ENCODE measurements around the gene PTK6. TPM values are rescaled to one million over a fixed set of nuclear protein-coding genes. Genes with fewer than 3 reads are reported as not detected.
A peak's percentile ranks its signal among the peaks of the same experiment; 100 is the strongest.

The PTK6 gene
- total and polyA plus RNA-seq, 2 donors (not counting 1 experiment from before 2014, with no cell fraction given) = 0.86 to 2.3 TPM

DNA sequence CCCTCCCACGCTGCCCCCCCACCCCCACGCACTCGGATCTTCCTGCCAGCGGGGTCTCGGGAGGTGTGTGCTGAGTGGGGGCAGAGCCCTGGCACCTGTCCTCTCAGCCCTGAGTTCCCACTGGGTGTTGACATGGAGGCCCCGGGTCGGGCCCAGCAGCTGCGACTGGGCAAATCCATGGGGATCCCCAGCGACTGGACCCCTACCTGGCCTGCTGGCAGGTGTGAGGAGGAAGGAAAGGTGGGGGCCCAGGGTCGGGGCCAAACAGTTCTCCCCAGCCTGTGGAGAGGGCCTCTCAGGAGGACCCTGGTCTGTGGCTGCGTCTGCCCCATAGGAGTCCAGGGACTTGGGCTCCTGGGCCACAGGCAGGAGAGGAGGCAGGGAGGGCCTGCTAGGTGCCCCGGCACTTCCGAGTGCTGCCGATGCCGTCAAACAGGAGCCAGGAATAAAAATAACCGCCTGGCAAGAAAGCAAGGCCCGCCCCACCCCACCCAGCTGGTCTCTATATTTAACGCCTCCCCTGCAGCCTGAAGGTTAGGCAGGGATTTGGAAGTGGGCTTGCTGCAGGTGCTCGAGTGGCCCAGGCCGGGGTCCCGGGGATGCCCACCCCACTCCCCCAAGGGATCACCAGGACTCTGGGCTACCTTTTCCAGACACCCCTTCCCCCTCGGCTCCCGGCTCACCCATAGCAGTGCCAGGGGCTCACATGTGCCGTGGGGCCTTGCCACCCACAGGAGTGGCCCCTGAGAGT, 36.9 kb downstream of the PTK6 start:
- no peak for DNase-seq
- peaks cover 23% of the 10 kb centered on the region for H3K27me3 Mint-ChIP-seq
- TF ChIP-seq EZH2 (IDR thresholded peaks at IDR 0.05; ENCODE audit: borderline replicate concordance, insufficient read depth, low read depth, low read length, poor library complexity, severe bottlenecking) = no peak

DNA sequence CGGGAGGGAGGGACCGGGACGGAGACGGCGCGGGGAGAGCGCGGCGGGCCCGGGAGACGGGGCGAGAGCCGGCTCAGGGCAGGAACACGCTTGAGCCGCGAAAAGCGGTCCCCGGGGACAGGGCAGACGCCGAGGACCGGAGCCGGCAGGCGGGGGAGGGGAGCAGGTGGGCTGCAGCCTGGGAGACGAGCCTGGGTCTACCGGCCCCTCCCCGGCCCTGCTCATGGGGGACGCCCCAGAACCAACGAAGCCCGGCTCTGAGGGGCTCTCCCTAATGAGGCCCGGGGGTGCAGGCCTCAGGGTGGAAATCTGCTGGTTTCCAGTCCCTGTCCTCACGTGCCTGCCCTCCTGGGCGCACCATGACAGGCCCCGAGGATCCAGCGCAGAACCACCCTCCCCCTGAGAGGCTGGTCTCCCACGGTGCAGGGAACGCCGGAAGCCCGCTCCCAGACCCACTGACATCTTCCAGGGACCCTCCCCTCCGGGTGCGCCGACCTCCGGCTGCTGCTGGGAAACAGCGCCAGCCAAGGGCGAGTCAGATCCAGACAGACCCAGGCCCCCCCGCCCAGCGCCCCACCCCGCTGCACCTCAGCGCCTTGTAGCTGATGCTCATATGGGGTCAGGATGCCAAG, 37.7 kb downstream of the PTK6 start:
- Histone ChIP-seq H3K79me2 (ENCODE audit: control insufficient read depth, insufficient read depth, low read length) (no peaks in the 10 kb centered on the region), H3K4me1 (ENCODE audit: control insufficient read depth in 2 of 2, insufficient read depth in 2 of 2, low read length in 2 of 2) (peaks cover 19 to 26% of the 10 kb centered on the region in 2 donors), H3K4me3 (ENCODE audit: control extremely low read depth in 1 of 5, extremely low read depth in 1 of 5, insufficient read depth in 1 of 5, low read depth in 2 of 5, low read length in 4 of 5) (peak overlapping the region in 4 of 5 experiments; percentile 29 to 55 (median 50)), H3K4me2 (replicated peaks; ENCODE audit: low read depth, low read length, poor library complexity, severe bottlenecking) (peak overlapping the region; percentile 84), H4K20me1 (ENCODE audit: control insufficient read depth, insufficient read depth, low read length, poor library complexity, severe bottlenecking) (no peaks in the 10 kb centered on the region), H2AFZ (ENCODE audit: insufficient read depth, low read depth, low read length, poor library complexity, severe bottlenecking) (peak overlapping the region; percentile 46), H3K27ac (ENCODE audit: low read length in 2 of 2) (no peak overlapping the region), H3K9ac (ENCODE audit: low read length) (peak overlapping the region; percentile 47), H3K9me3 (ENCODE audit: control extremely low read depth in 1 of 3, control insufficient read depth in 2 of 3, insufficient read depth in 1 of 3, low read length in 2 of 3) (peaks cover 0 to 19% (median 0%) of the 10 kb centered on the region in 3 donors), H3K36me3 (replicated peaks in 1 of 2; ENCODE audit: control extremely low read depth in 1 of 2, control insufficient read depth in 1 of 2, extremely low read depth in 1 of 2, insufficient read depth in 2 of 2, low read length in 1 of 2) (no peaks in the 10 kb centered on the region), H3K27me3 (replicated peaks in 1 of 4; ENCODE audit: control extremely low read depth in 1 of 4, control insufficient read depth in 3 of 4, insufficient read depth in 4 of 4, low read length in 3 of 4) (peaks cover 0 to 53% (median 16%) of the 10 kb centered on the region in 4 experiments)
- Mint-ChIP-seq H3K27ac (no peak overlapping the region), H3K27me3 (peaks cover 18% of the 10 kb centered on the region), H3K4me1 (peaks cover 7% of the 10 kb centered on the region), H3K4me3 (peak overlapping the region; percentile 44), H3K9me3 (ENCODE audit: insufficient read depth) (no peaks in the 10 kb centered on the region)
- CTCF ChIA-PET = no interaction called here
- 16% methylated on average over 45 of the region's 48 CpGs for WGBS (ENCODE audit: insufficient coverage)
- intact Hi-C loops (cut with micrococcal nuclease) = loop anchor here (2.0 kb wide), 1 partner anchor 21 kb away; the partner anchor contains the start of gene PPDPF
- ATAC-seq (ENCODE audit: low read depth) = peak; percentile 18
- DNase-seq = peak; percentile 54
- TF ChIP-seq, protein P1, sequence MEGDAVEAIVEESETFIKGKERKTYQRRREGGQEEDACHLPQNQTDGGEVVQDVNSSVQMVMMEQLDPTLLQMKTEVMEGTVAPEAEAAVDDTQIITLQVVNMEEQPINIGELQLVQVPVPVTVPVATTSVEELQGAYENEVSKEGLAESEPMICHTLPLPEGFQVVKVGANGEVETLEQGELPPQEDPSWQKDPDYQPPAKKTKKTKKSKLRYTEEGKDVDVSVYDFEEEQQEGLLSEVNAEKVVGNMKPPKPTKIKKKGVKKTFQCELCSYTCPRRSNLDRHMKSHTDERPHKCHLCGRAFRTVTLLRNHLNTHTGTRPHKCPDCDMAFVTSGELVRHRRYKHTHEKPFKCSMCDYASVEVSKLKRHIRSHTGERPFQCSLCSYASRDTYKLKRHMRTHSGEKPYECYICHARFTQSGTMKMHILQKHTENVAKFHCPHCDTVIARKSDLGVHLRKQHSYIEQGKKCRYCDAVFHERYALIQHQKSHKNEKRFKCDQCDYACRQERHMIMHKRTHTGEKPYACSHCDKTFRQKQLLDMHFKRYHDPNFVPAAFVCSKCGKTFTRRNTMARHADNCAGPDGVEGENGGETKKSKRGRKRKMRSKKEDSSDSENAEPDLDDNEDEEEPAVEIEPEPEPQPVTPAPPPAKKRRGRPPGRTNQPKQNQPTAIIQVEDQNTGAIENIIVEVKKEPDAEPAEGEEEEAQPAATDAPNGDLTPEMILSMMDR (IDR thresholded peaks at IDR 0.05) = no peak
- no peak for TF ChIP-seq EZH2 (IDR thresholded peaks at IDR 0.05; ENCODE audit: borderline replicate concordance, insufficient read depth, low read depth, low read length, poor library complexity, severe bottlenecking)
- POLR2A ChIA-PET = interaction anchor here (0.7 kb wide), 1 partner anchor 287 kb away, joined by 4 read pairs; no protein-coding TSS in a partner anchor

More for the DNA sequence above, 36.9 kb downstream of the PTK6 start:
- WGBS (ENCODE audit: insufficient coverage) = 93% methylated on average over 22 of the region's 24 CpGs
- intact Hi-C loops (cut with micrococcal nuclease) = no loop called here
- Histone ChIP-seq H3K9me3 (ENCODE audit: control extremely low read depth in 1 of 3, control insufficient read depth in 2 of 3, insufficient read depth in 1 of 3, low read length in 2 of 3) (peaks cover 0 to 28% (median 0%) of the 10 kb centered on the region in 3 donors), H3K9ac (ENCODE audit: low read length) (no peak overlapping the region), H2AFZ (ENCODE audit: insufficient read depth, low read depth, low read length, poor library complexity, severe bottlenecking) (no peak overlapping the region), H3K27me3 (replicated peaks in 1 of 4; ENCODE audit: control extremely low read depth in 1 of 4, control insufficient read depth in 3 of 4, insufficient read depth in 4 of 4, low read length in 3 of 4) (peaks cover 0 to 51% (median 16%) of the 10 kb centered on the region in 4 experiments), H3K4me1 (ENCODE audit: control insufficient read depth in 2 of 2, insufficient read depth in 2 of 2, low read length in 2 of 2) (peaks cover 19 to 26% of the 10 kb centered on the region in 2 donors), H3K27ac (ENCODE audit: low read length in 2 of 2) (no peak overlapping the region), H3K4me3 (ENCODE audit: control extremely low read depth in 1 of 5, extremely low read depth in 1 of 5, insufficient read depth in 1 of 5, low read depth in 2 of 5, low read length in 4 of 5) (no peak overlapping the region), H3K36me3 (replicated peaks in 1 of 2; ENCODE audit: control extremely low read depth in 1 of 2, control insufficient read depth in 1 of 2, extremely low read depth in 1 of 2, insufficient read depth in 2 of 2, low read length in 1 of 2) (no peaks in the 10 kb centered on the region), H3K4me2 (replicated peaks; ENCODE audit: low read depth, low read length, poor library complexity, severe bottlenecking) (no peak overlapping the region), H3K79me2 (ENCODE audit: control insufficient read depth, insufficient read depth, low read length) (no peaks in the 10 kb centered on the region), H4K20me1 (ENCODE audit: control insufficient read depth, insufficient read depth, low read length, poor library complexity, severe bottlenecking) (no peaks in the 10 kb centered on the region)
- Mint-ChIP-seq H3K4me3 (peak overlapping the region; percentile 37), H3K27ac (no peak overlapping the region), H3K9me3 (ENCODE audit: insufficient read depth) (peaks cover 2% of the 10 kb centered on the region), H3K4me1 (peaks cover 7% of the 10 kb centered on the region)
- POLR2A ChIA-PET = interaction anchor here (0.7 kb wide), 1 partner anchor 286 kb away, joined by 4 read pairs; no protein-coding TSS in a partner anchor
- no peak for ATAC-seq (ENCODE audit: low read depth)
- CTCF ChIA-PET = no interaction called here
